ENCODE results near the gene TRABD2B. TPM values are rescaled to one million over a fixed set of nuclear protein-coding genes. Genes with fewer than 3 reads are reported as not detected.

TRABD2B gene
- total and polyA plus RNA-seq, 4 donors = 0.28 to 2.6 (median 1.3) TPM

GRCh38 chr1:47894410-47895278 is 102.5 kb downstream of the TRABD2B start:
- no peak overlapping the region for H3K4me3 ChIP-seq (ENCODE audit: low read depth in 1 of 3, low read length in 3 of 3)
- WGBS = 81% methylated on average over 11 of the region's 11 CpGs
- H3K9me3 ChIP-seq (ENCODE audit: control insufficient read depth in 4 of 4, low read length in 3 of 4) = no peaks in the 10 kb centered on the region
- no peak overlapping the region for H3K27ac ChIP-seq (ENCODE audit: low read depth in 1 of 2, low read length in 2 of 2)
- H3K4me1 ChIP-seq (ENCODE audit: control insufficient read depth in 4 of 4, insufficient read depth in 4 of 4, low read length in 3 of 4) = peaks cover 0 to 12% (median 6%) of the 10 kb centered on the region in 4 donors
- no peaks in the 10 kb centered on the region for H3K36me3 ChIP-seq (ENCODE audit: control insufficient read depth in 4 of 4, insufficient read depth in 3 of 4, low read depth in 1 of 4, low read length in 3 of 4)
- no peaks in the 10 kb centered on the region for H3K27me3 ChIP-seq (ENCODE audit: control insufficient read depth in 4 of 4, insufficient read depth in 4 of 4, low read length in 3 of 4)
- H3K9ac ChIP-seq (ENCODE audit: low read depth in 1 of 2, low read length in 2 of 2) = no peak overlapping the region
- no peak for DNase-seq (ENCODE audit: low spot score)
- TF ChIP-seq FOXA1 (IDR thresholded peaks at IDR 0.05) = no peak
- no peak for TF ChIP-seq GABPA (IDR thresholded peaks at IDR 0.05 in 1 of 2, conservative IDR thresholded peaks at IDR 0.05 in 1 of 2)
- TF ChIP-seq FOXA2 (IDR thresholded peaks at IDR 0.05) = no peak
- TF ChIP-seq SP1 (IDR thresholded peaks at IDR 0.05) = no peak
- no peak for TF ChIP-seq RAD21 (IDR thresholded peaks at IDR 0.05)
- TF ChIP-seq RXRA (IDR thresholded peaks at IDR 0.05) = no peak
- no peak for TF ChIP-seq NR2F2 (IDR thresholded peaks at IDR 0.05)
- TF ChIP-seq HNF4G (IDR thresholded peaks at IDR 0.05) = no peak
- TF ChIP-seq ATF3 (IDR thresholded peaks at IDR 0.05) = no peak

- Histone ChIP-seq H3K9me3 (ENCODE audit: control insufficient read depth in 4 of 4, low read length in 3 of 4) (no peaks in the 10 kb centered on the region), H3K27ac (ENCODE audit: low read depth in 1 of 2, low read length in 2 of 2) (no peak overlapping the region), H3K4me3 (ENCODE audit: low read depth in 1 of 3, low read length in 3 of 3) (no peak overlapping the region), H3K4me1 (ENCODE audit: control insufficient read depth in 4 of 4, insufficient read depth in 4 of 4, low read length in 3 of 4) (peaks cover 0 to 12% (median 6%) of the 10 kb centered on the region in 4 donors), H3K9ac (ENCODE audit: low read depth in 1 of 2, low read length in 2 of 2) (no peak overlapping the region), H3K36me3 (ENCODE audit: control insufficient read depth in 4 of 4, insufficient read depth in 3 of 4, low read depth in 1 of 4, low read length in 3 of 4) (no peaks in the 10 kb centered on the region), H3K27me3 (ENCODE audit: control insufficient read depth in 4 of 4, insufficient read depth in 4 of 4, low read length in 3 of 4) (no peaks in the 10 kb centered on the region)
- no peak for TF ChIP-seq TAF1 (conservative IDR thresholded peaks at IDR 0.05)
- TF ChIP-seq CTCF (IDR thresholded peaks at IDR 0.05; ENCODE audit: low read depth, low read length, missing input control) = no peak
- TF ChIP-seq ZBTB33 (IDR thresholded peaks at IDR 0.05) = no peak
- TF ChIP-seq YY1 (IDR thresholded peaks at IDR 0.05) = no peak
- no peak for TF ChIP-seq NR2F2 (IDR thresholded peaks at IDR 0.05)
- TF ChIP-seq HNF4A (conservative IDR thresholded peaks at IDR 0.05) = no peak
- no peak for TF ChIP-seq RXRA (IDR thresholded peaks at IDR 0.05)
- TF ChIP-seq RAD21 (IDR thresholded peaks at IDR 0.05) = no peak
- TF ChIP-seq JUND (IDR thresholded peaks at IDR 0.05) = no peak
- no peak for TF ChIP-seq FOXA1 (IDR thresholded peaks at IDR 0.05)
- no peak for TF ChIP-seq REST (IDR thresholded peaks at IDR 0.05)
- 84% methylated on average over 4 of the region's 4 CpGs for WGBS
- DNase-seq (ENCODE audit: low spot score) = no peak
Measured at GRCh38 chr1:47893412-47893811, 103.8 kb downstream of the TRABD2B start.
